GM23338 (cell line): ENCODE results near the gene CTNS. TPM values are rescaled to one million over a fixed set of nuclear protein-coding genes. Genes with fewer than 3 reads are reported as not detected.

Source experiments
- ATAC-seq: fragments of 200-7000 bp; cut with Tn5 transposase; 3 replicates; pipeline ENCODE4 v1.9.1; 2020
- DNase-seq: peaks from one replicate; pipeline ENCODE4 v3.0.0-alpha.2; 2015; ENCODE audit warnings: low spot score
- H2AFZ ChIP-seq: fragments of 200-600 bp; sonication (generic); 2 replicates; pipeline ENCODE4 v1.8.0; 2016; ENCODE audit warnings: antibody characterized with exemption, mild to moderate bottlenecking, moderate library complexity
- H3F3A ChIP-seq: fragments of 200-600 bp; sonication (generic); replicated peaks from 2 replicates; pipeline ENCODE4 v1.8.0; 2017; ENCODE audit warnings: antibody characterized with exemption, mixed run types, low read depth
- H3K27ac ChIP-seq: fragments of 200-600 bp; sonication (generic); 2 replicates; pipeline ENCODE4 v1.6.1; 2016; ENCODE audit warnings: low read depth
- H3K27me3 ChIP-seq: fragments of 200-600 bp; sonication (generic); 2 replicates; pipeline ENCODE4 v1.8.0; 2016; ENCODE audit warnings: mild to moderate bottlenecking, mixed run types, moderate library complexity; ENCODE audit not compliant: insufficient read depth
- H3K36me3 ChIP-seq: fragments of 200-600 bp; sonication (generic); 2 replicates; pipeline ENCODE4 v1.8.0; 2016; ENCODE audit warnings: mild to moderate bottlenecking; ENCODE audit not compliant: insufficient read depth
- H3K4me1 ChIP-seq: fragments of 200-600 bp; sonication (generic); 2 replicates; pipeline ENCODE4 v1.8.0; 2016; ENCODE audit warnings: mild to moderate bottlenecking, moderate library complexity; ENCODE audit not compliant: insufficient read depth
- H3K4me2 ChIP-seq: fragments of 200-600 bp; sonication (generic); 2 replicates; pipeline ENCODE4 v1.7.1; 2017; ENCODE audit warnings: mixed run types
- H3K4me3 ChIP-seq: fragments of 200-600 bp; sonication (generic); 2 replicates; pipeline ENCODE4 v1.6.1; 2016; ENCODE audit warnings: mixed run types
- H3K79me2 ChIP-seq: fragments of 200-600 bp; sonication (generic); replicated peaks from 2 replicates; pipeline ENCODE4 v1.8.0; 2017; ENCODE audit warnings: mild to moderate bottlenecking; ENCODE audit not compliant: insufficient read depth
- H3K9me2 ChIP-seq: fragments of 200-600 bp; sonication (generic); 2 replicates; pipeline ENCODE4 v1.8.0; 2017; ENCODE audit not compliant: insufficient read depth
- H4K20me1 ChIP-seq: fragments of 200-600 bp; sonication (generic); replicated peaks from 2 replicates; pipeline ENCODE4 v1.8.0; 2017; ENCODE audit warnings: mild to moderate bottlenecking; ENCODE audit not compliant: insufficient read depth
- H3K27ac Mint-ChIP-seq: 2 replicates; pipeline ENCODE4 v1.8.0; 2020; ENCODE audit warnings: inconsistent platforms, mild to moderate bottlenecking, moderate library complexity, mixed read lengths
- H3K27me3 Mint-ChIP-seq: 3 replicates; pipeline ENCODE4 v1.8.0; 2022; ENCODE audit warnings: low read depth, mild to moderate bottlenecking, moderate library complexity, mixed read lengths, inconsistent platforms; ENCODE audit not compliant: insufficient read depth, poor library complexity
- H3K36me3 Mint-ChIP-seq: 3 replicates; pipeline ENCODE4 v1.8.0; 2021; ENCODE audit warnings: low read depth, mild to moderate bottlenecking, inconsistent platforms, moderate library complexity, mixed read lengths
- H3K4me1 Mint-ChIP-seq: 3 replicates; pipeline ENCODE4 v1.8.0; 2020; ENCODE audit warnings: mild to moderate bottlenecking, inconsistent platforms, mixed read lengths
- H3K4me3 Mint-ChIP-seq: 3 replicates; pipeline ENCODE4 v1.8.0; 2021; ENCODE audit warnings: moderate library complexity, mild to moderate bottlenecking, inconsistent platforms, mixed read lengths
- H3K9me3 Mint-ChIP-seq: 3 replicates; pipeline ENCODE4 v1.8.0; 2020; ENCODE audit warnings: moderate library complexity, mild to moderate bottlenecking, inconsistent platforms, mixed read lengths
- CREB1 ChIP-seq: fragments of 250-450 bp; sonication (Bioruptor Pico); IDR thresholded peaks from 2 replicates; pipeline ENCODE4 v1.5.0; 2020; ENCODE audit warnings: low read depth, mild to moderate bottlenecking, moderate library complexity
- NANOG ChIP-seq: IDR thresholded peaks from 2 replicates; pipeline ENCODE4 v1.6.1; 2016; ENCODE audit warnings: antibody characterized with exemption, borderline replicate concordance
- POLR2AphosphoS5 ChIP-seq: IDR thresholded peaks from 2 replicates; pipeline ENCODE4 v1.6.1; 2016; ENCODE audit warnings: antibody characterized with exemption, low read depth
- ZNF331 ChIP-seq: fragments of 250-450 bp; sonication (Bioruptor Pico); IDR thresholded peaks from 2 replicates; pipeline ENCODE4 v1.5.0; 2020; ENCODE audit warnings: low read depth, mild to moderate bottlenecking, moderate library complexity
- polyA plus RNA-seq: library from polyadenylated mRNA; unstranded; fragments of >200 nt; fragmentation: Nextera tagmentation; extraction: Ambion mirVana; gene quantifications from 2 replicates; pipeline ENCODE4 v1.2.1, GENCODE V29; 2016
- total RNA-seq: library from RNA; depleted of rRNA; stranded (reverse); fragments of >200 nt; shearing (Covaris generic); gene quantifications from 2 replicates; pipeline ENCODE4 v1.2.3, GENCODE V29; 2014
- TF ChIP-seq, protein P1 (sequence below), 2 experiments: fragments of 200-600 bp in 1 of 2; sonication (generic) in 1 of 2; conservative IDR thresholded peaks; 2 replicates each; pipeline versions ENCODE4 v1.5.1 to v1.6.1; 2016 to 2017; ENCODE audit warnings: antibody characterized with exemption in 2 of 2, low read depth in 2 of 2, mild to moderate bottlenecking in 2 of 2, moderate library complexity in 1 of 2
- TF ChIP-seq, protein P2 (sequence below): fragments of 250-450 bp; sonication (Bioruptor Pico); IDR thresholded peaks from 2 replicates; pipeline ENCODE4 v1.5.0; 2020; ENCODE audit warnings: mild to moderate bottlenecking, moderate library complexity

The CTNS gene
- total and polyA plus RNA-seq, 2 experiments from 2014 or later: 5.9 to 21.8 TPM

DNA sequence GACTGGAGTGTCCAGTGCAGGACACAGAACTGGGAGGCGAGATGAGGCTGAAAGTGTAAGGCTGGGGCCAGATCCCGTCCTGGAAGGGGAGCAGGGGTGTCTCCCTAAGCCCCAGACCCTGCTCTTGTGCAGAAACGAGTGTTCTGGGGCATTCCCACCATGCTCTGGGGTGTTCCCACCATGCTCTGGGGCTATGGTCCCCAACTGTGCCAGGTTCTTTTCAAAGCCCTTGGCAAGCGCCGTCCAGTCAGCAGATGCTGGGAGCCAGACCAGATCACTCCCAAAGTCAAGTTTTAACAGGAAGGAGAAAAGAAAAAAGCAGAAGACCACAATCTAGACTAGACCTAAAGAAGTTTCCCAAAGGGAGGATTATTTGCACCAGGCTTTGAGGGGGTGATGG lies 29.3 kb downstream of the CTNS start:
- Mint-ChIP-seq H3K36me3 (peaks cover 21% of the 10 kb centered on the region), H3K4me3 (peak overlapping the region; percentile 44; the same call in 2 of the 3 replicates), H3K27ac (no peak overlapping the region), H3K4me1 (peaks cover 22% of the 10 kb centered on the region), H3K27me3 (peaks cover 24% of the 10 kb centered on the region), H3K9me3 (no peaks in the 10 kb centered on the region; the same call in 2 of the 3 replicates)
- peaks cover 20% of the 10 kb centered on the region; the same call in 1 of the 2 replicates for H3F3A ChIP-seq
- H4K20me1 ChIP-seq: peaks cover 14% of the 10 kb centered on the region
- H3K27ac ChIP-seq: no peak overlapping the region
- ATAC-seq: no peak
- peaks cover 40% of the 10 kb centered on the region for H3K79me2 ChIP-seq
- H2AFZ ChIP-seq: no peak overlapping the region
- no peak for DNase-seq
- H3K36me3 ChIP-seq: 0 out of 2 replicates have a peak, but pooled peaks cover 3% of the 10 kb centered on the region
- peaks cover 7% of the 10 kb centered on the region; the same call in 1 of the 2 replicates for H3K4me1 ChIP-seq
- no peaks in the 10 kb centered on the region for H3K27me3 ChIP-seq
- no peaks in the 10 kb centered on the region for H3K9me2 ChIP-seq
- no peak overlapping the region for H3K4me2 ChIP-seq
- TF ChIP-seq, protein P1, sequence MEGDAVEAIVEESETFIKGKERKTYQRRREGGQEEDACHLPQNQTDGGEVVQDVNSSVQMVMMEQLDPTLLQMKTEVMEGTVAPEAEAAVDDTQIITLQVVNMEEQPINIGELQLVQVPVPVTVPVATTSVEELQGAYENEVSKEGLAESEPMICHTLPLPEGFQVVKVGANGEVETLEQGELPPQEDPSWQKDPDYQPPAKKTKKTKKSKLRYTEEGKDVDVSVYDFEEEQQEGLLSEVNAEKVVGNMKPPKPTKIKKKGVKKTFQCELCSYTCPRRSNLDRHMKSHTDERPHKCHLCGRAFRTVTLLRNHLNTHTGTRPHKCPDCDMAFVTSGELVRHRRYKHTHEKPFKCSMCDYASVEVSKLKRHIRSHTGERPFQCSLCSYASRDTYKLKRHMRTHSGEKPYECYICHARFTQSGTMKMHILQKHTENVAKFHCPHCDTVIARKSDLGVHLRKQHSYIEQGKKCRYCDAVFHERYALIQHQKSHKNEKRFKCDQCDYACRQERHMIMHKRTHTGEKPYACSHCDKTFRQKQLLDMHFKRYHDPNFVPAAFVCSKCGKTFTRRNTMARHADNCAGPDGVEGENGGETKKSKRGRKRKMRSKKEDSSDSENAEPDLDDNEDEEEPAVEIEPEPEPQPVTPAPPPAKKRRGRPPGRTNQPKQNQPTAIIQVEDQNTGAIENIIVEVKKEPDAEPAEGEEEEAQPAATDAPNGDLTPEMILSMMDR (conservative IDR thresholded peaks at IDR 0.05; ENCODE audit: low read depth in 2 of 2): no peak
- TF ChIP-seq POLR2AphosphoS5 (no peak), NANOG (no peak), ZNF331 (CRISPR knock-in tag) (no peak), CREB1 (CRISPR knock-in tag) (no peak)
- TF ChIP-seq, protein P2, sequence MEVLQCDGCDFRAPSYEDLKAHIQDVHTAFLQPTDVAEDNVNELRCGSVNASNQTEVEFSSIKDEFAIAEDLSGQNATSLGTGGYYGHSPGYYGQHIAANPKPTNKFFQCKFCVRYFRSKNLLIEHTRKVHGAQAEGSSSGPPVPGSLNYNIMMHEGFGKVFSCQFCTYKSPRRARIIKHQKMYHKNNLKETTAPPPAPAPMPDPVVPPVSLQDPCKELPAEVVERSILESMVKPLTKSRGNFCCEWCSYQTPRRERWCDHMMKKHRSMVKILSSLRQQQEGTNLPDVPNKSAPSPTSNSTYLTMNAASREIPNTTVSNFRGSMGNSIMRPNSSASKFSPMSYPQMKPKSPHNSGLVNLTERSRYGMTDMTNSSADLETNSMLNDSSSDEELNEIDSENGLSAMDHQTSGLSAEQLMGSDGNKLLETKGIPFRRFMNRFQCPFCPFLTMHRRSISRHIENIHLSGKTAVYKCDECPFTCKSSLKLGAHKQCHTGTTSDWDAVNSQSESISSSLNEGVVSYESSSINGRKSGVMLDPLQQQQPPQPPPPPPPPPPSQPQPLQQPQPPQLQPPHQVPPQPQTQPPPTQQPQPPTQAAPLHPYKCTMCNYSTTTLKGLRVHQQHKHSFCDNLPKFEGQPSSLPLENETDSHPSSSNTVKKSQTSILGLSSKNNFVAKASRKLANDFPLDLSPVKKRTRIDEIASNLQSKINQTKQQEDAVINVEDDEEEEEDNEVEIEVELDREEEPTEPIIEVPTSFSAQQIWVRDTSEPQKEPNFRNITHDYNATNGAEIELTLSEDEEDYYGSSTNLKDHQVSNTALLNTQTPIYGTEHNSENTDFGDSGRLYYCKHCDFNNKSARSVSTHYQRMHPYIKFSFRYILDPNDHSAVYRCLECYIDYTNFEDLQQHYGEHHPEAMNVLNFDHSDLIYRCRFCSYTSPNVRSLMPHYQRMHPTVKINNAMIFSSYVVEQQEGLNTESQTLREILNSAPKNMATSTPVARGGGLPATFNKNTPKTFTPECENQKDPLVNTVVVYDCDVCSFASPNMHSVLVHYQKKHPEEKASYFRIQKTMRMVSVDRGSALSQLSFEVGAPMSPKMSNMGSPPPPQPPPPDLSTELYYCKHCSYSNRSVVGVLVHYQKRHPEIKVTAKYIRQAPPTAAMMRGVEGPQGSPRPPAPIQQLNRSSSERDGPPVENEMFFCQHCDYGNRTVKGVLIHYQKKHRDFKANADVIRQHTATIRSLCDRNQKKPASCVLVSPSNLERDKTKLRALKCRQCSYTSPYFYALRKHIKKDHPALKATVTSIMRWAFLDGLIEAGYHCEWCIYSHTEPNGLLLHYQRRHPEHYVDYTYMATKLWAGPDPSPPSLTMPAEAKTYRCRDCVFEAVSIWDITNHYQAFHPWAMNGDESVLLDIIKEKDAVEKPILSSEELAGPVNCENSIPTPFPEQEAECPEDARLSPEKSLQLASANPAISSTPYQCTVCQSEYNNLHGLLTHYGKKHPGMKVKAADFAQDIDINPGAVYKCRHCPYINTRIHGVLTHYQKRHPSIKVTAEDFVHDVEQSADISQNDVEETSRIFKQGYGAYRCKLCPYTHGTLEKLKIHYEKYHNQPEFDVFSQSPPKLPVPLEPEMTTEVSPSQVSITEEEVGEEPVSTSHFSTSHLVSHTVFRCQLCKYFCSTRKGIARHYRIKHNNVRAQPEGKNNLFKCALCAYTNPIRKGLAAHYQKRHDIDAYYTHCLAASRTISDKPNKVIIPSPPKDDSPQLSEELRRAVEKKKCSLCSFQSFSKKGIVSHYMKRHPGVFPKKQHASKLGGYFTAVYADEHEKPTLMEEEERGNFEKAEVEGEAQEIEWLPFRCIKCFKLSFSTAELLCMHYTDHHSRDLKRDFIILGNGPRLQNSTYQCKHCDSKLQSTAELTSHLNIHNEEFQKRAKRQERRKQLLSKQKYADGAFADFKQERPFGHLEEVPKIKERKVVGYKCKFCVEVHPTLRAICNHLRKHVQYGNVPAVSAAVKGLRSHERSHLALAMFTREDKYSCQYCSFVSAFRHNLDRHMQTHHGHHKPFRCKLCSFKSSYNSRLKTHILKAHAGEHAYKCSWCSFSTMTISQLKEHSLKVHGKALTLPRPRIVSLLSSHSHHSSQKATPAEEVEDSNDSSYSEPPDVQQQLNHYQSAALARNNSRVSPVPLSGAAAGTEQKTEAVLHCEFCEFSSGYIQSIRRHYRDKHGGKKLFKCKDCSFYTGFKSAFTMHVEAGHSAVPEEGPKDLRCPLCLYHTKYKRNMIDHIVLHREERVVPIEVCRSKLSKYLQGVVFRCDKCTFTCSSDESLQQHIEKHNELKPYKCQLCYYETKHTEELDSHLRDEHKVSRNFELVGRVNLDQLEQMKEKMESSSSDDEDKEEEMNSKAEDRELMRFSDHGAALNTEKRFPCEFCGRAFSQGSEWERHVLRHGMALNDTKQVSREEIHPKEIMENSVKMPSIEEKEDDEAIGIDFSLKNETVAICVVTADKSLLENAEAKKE (CRISPR knock-in tag): no peak
- no peak overlapping the region for H3K4me3 ChIP-seq
